MCF 10A (cell line): Measurements from ENCODE around the gene OARD1. TPM values are rescaled to one million over a fixed set of nuclear protein-coding genes. Genes with fewer than 3 reads are reported as not detected.

Experiments
- BruUV-seq: library from RNA; stranded (reverse); fragments of 400-500 nt; replicated peaks from 2 replicates; lab custom pipeline; 2021; lab: Mats Ljungman, UMichigan
- CTCF ChIA-PET: fragments of 300-600 bp; sonication (Branson Sonifier 250); formaldehyde crosslinking; extraction: SDS; loops from one replicate; lab custom pipeline; 2021; ENCODE audit warnings: antibody characterized with exemption, inconsistent platforms; lab: Yijun Ruan, JAX
- POLR2A ChIA-PET: fragments of 300-600, 350-650 bp; sonication (Branson Sonifier 250); formaldehyde crosslinking; extraction: SDS; loops from one replicate; lab custom pipeline; 2020; ENCODE audit warnings: antibody characterized with exemption, inconsistent platforms; lab: Yijun Ruan, JAX
- DNase-seq: peaks from one replicate; pipeline ENCODE4 v3.0.0-alpha.2; 2018; ENCODE audit not compliant: unreplicated experiment
- H3K27ac Mint-ChIP-seq: one replicate; pipeline ENCODE4 v1.8.0; 2022; ENCODE audit warnings: mild to moderate bottlenecking, low read depth, mixed read lengths; ENCODE audit not compliant: unreplicated experiment
- H3K27me3 Mint-ChIP-seq: one replicate; pipeline ENCODE4 v1.8.0; 2022; ENCODE audit warnings: mixed read lengths; ENCODE audit not compliant: insufficient read depth, unreplicated experiment
- H3K36me3 Mint-ChIP-seq: one replicate; pipeline ENCODE4 v1.8.0; 2022; ENCODE audit warnings: mild to moderate bottlenecking, moderate library complexity, mixed read lengths; ENCODE audit not compliant: insufficient read depth, unreplicated experiment
- H3K4me1 Mint-ChIP-seq: one replicate; pipeline ENCODE4 v1.8.0; 2022; ENCODE audit warnings: mixed read lengths; ENCODE audit not compliant: insufficient read depth, unreplicated experiment
- H3K4me3 Mint-ChIP-seq: one replicate; pipeline ENCODE4 v1.8.0; 2022; ENCODE audit warnings: mild to moderate bottlenecking, moderate library complexity, mixed read lengths; ENCODE audit not compliant: unreplicated experiment
- H3K9me3 Mint-ChIP-seq: one replicate; pipeline ENCODE4 v1.8.0; 2022; ENCODE audit warnings: mixed read lengths; ENCODE audit not compliant: unreplicated experiment
- intact Hi-C: fragments of 100-400 bp; cut with micrococcal nuclease; formaldehyde crosslinking; loops from 2 replicates; pipeline ENCODE4 v1.14.1; 2022
- total RNA-seq: library from RNA; stranded (reverse); gene quantifications from 2 replicates; pipeline ENCODE4 v1.2.3, GENCODE V29; 2022
- TF ChIP-seq, protein P1 (sequence below): fragments of 200-600 bp; IDR thresholded peaks from one replicate; pipeline ENCODE4 v1.8.0; 2022; ENCODE audit warnings: antibody characterized with exemption, mild to moderate bottlenecking; ENCODE audit not compliant: unreplicated experiment

Gene OARD1
- total RNA-seq, 1 experiment from 2014 or later = 28.0 TPM

DNA sequence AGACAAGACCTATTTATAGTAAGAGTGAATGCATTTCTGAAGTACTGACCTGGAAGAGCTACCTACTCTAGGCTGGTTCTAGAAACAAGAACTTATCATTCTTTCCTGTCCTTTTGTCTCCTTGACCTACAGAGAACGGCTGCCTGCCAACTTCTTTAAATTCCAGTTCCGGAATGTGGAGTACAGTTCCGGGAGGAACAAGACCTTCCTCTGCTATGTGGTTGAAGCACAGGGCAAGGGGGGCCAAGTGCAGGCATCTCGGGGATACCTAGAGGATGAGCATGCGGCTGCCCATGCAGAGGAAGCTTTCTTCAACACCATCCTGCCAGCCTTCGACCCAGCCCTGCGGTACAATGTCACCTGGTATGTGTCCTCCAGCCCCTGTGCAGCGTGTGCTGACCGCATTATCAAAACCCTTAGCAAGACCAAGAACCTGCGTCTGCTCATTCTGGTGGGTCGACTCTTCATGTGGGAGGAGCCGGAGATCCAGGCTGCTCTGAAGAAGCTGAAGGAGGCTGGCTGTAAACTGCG lies 10.9 kb downstream of the OARD1 start:
- BruUV-seq = no TSS peak
- Mint-ChIP-seq H3K36me3 (peaks cover 34% of the 10 kb centered on the region), H3K27me3 (no peaks in the 10 kb centered on the region), H3K9me3 (no peaks in the 10 kb centered on the region), H3K27ac (no peak overlapping the region), H3K4me3 (no peak overlapping the region), H3K4me1 (peaks cover 6% of the 10 kb centered on the region)
- intact Hi-C loops = no loop called here
- TF ChIP-seq, protein P1, sequence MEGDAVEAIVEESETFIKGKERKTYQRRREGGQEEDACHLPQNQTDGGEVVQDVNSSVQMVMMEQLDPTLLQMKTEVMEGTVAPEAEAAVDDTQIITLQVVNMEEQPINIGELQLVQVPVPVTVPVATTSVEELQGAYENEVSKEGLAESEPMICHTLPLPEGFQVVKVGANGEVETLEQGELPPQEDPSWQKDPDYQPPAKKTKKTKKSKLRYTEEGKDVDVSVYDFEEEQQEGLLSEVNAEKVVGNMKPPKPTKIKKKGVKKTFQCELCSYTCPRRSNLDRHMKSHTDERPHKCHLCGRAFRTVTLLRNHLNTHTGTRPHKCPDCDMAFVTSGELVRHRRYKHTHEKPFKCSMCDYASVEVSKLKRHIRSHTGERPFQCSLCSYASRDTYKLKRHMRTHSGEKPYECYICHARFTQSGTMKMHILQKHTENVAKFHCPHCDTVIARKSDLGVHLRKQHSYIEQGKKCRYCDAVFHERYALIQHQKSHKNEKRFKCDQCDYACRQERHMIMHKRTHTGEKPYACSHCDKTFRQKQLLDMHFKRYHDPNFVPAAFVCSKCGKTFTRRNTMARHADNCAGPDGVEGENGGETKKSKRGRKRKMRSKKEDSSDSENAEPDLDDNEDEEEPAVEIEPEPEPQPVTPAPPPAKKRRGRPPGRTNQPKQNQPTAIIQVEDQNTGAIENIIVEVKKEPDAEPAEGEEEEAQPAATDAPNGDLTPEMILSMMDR = no peak
- no peak for DNase-seq
- ChIA-PET CTCF (interaction anchor here (0.5 to 1.5 kb wide), 2 partner anchors 33 to 721 kb away, joined by 3 read pairs; no protein-coding TSS in a partner anchor), POLR2A (interaction anchor here (0.6 to 1.3 kb wide), 3 partner anchors 10 to 1683 kb away, joined by 3 to 4 read pairs (median 3); no protein-coding TSS in a partner anchor)

DNA sequence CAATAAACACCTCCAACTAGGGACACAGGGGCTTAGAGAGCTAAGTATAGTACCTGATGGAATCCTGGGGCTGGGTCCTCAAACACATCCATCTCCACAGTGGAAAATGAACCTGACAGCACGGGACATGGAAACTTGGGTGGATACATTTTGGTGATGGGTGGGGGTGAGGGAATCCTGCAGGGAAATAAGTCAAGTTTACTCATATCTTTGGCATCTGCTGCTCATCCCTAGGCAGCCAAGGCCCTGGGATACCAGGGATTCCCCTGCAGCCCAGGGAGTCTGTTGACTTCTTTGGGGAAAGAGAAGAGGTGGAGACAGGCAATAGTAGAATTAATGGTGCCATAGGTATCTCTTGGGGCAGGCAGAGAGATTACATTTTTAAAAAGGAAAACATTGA lies 12.6 kb downstream of the OARD1 start:
- Mint-ChIP-seq H3K4me3 (no peak overlapping the region), H3K27me3 (no peaks in the 10 kb centered on the region), H3K4me1 (peaks cover 5% of the 10 kb centered on the region), H3K9me3 (no peaks in the 10 kb centered on the region), H3K36me3 (peaks cover 17% of the 10 kb centered on the region), H3K27ac (no peak overlapping the region)
- intact Hi-C loops = no loop called here
- CTCF ChIA-PET = interaction anchor here (0.6 to 1.6 kb wide), 4 partner anchors 9 to 1709 kb away, joined by 3 to 8 read pairs (median 4); no protein-coding TSS in a partner anchor
- TF ChIP-seq, protein P1 = no peak
- no TSS peak for BruUV-seq
- POLR2A ChIA-PET = interaction anchor here (1.4 kb wide), 1 partner anchor 15 kb away, joined by 4 read pairs; no protein-coding TSS in a partner anchor
- DNase-seq = no peak

DNA sequence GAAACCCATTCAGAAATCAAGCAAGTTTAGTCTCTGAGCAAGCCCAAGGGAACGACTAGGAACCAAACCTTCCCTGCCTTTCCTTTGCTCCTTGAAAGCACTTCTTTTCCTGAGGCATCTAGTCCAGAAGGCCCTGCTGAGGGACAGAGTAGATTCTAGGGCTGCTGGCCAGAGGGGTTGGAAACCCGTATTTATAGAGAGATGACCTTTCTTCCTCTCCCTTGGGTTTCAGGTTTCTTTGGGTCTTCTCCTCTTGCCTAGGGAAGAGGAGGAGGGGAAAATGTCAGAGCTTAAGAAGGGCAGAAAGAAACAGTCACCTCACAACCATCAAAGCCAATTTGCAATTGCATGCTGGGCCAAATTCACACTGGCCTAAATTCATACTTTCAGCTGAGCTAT lies 13.4 kb downstream of the OARD1 start:
- POLR2A ChIA-PET = interaction anchor here (1.4 kb wide), 1 partner anchor 16 kb away, joined by 4 read pairs; no protein-coding TSS in a partner anchor
- BruUV-seq = no TSS peak
- no peak for DNase-seq
- peaks cover 5% of the 10 kb centered on the region for H3K4me1 Mint-ChIP-seq
- CTCF ChIA-PET = interaction anchor here (0.6 to 1.6 kb wide), 9 partner anchors 9 to 1708 kb away, joined by 3 to 8 read pairs (median 4); no protein-coding TSS in a partner anchor
- no peaks in the 10 kb centered on the region for H3K27me3 Mint-ChIP-seq
- no peaks in the 10 kb centered on the region for H3K9me3 Mint-ChIP-seq
- no peak overlapping the region for H3K4me3 Mint-ChIP-seq
- H3K36me3 Mint-ChIP-seq = peaks cover 10% of the 10 kb centered on the region
- intact Hi-C loops = no loop called here
- H3K27ac Mint-ChIP-seq = no peak overlapping the region
- TF ChIP-seq, protein P1 = no peak

DNA sequence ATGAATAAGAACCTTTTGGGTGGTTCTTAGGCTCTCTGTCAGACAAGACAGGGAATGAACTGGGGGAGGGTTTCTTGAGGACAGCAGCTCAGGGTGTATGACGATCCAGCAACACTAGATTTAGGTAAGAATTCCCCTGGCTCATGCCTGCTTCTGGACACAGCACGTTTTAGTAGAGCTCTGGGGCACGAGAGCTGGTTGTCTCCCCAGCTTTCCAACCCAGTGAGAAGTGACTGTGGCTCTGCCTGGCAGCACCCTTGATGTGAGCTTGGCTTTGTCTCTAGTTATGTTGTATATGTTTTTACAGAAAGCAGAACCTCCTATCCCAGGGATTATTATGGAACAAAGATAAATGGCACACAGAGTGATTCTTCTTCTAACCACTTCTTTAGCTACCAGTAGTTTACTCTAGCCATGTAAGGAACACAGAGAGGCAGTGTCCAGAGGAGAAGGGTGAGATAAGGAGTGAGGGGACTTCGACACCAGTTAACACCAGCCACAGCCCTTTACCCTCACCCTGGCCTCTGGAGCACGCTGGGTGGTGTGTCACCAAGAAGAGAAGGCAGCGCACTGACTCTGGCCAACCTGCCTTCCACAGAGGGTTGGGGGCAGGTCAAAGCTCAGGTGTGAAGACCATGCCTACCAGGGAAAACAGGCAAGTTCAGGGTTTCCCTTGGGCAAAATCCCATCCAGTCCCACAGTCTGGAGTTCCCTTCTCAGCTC lies 15.2 kb downstream of the OARD1 start:
- Mint-ChIP-seq H3K4me1 (peaks cover 5% of the 10 kb centered on the region), H3K9me3 (no peaks in the 10 kb centered on the region), H3K27ac (no peak overlapping the region), H3K36me3 (no peaks in the 10 kb centered on the region), H3K27me3 (no peaks in the 10 kb centered on the region), H3K4me3 (no peak overlapping the region)
- no TSS peak for BruUV-seq
- CTCF ChIA-PET = interaction anchor here (1.0 to 4.5 kb wide), 8 partner anchors 9 to 262 kb away, joined by 3 to 38 read pairs (median 6); partner anchors contain the start of genes OARD1 and UNC5CL
- POLR2A ChIA-PET = interaction anchor here (0.8 to 1.4 kb wide), 4 partner anchors 12 to 21 kb away, joined by 3 to 5 read pairs (median 4); no protein-coding TSS in a partner anchor
- DNase-seq = no peak
- intact Hi-C loops = no loop called here
- TF ChIP-seq, protein P1 = no peak
